HG03060 (cell line): ENCODE results near the gene FZR1.
"Not testable (repeated sequence)": the region's sequence is repeated elsewhere in the genome, so short reads cannot be mapped to it uniquely, and the experiment has no call there.

Experiments
- ATAC-seq: cut with Tn5 transposase; IDR thresholded peaks from one replicate; pipeline ENCODE4 v1.9.1; 2021; ENCODE audit warnings: low read depth, moderate number of reproducible peaks; ENCODE audit not compliant: unreplicated experiment

Gene FZR1

GRCh38 chr19:3494051-3494450 lies 12.1 kb upstream of the FZR1 start:
- ATAC-seq, result no peak

GRCh38 chr19:3494559-3494958 lies 11.6 kb upstream of the FZR1 start:
- no peak for ATAC-seq

GRCh38 chr19:3496392-3497273 lies 9.5 kb upstream of the FZR1 start:
- ATAC-seq, result no peak

GRCh38 chr19:3497757-3498520 lies 8.2 kb upstream of the FZR1 start:
- ATAC-seq, result no peak

GRCh38 chr19:3499738-3500428 lies 6.2 kb upstream of the FZR1 start:
- no peak for ATAC-seq

- peak; percentile 80 for ATAC-seq
Observed at GRCh38 chr19:3500429-3501101, 5.5 kb upstream of the FZR1 start, which contains the start of gene DOHH. DOHH (minus strand) TSS chr19:3500674; CDS start chr19:3496814, 3,860 bp downstream.

- no peak for ATAC-seq
Observed at GRCh38 chr19:3501780-3502179, 4.3 kb upstream of the FZR1 start.

- no peak for ATAC-seq
Observed at GRCh38 chr19:3503036-3503572, 3.0 kb upstream of the FZR1 start.

GRCh38 chr19:3504735-3505134 lies 1.4 kb upstream of the FZR1 start:
- ATAC-seq, result no peak

GRCh38 chr19:3506384-3507340 lies 551 bp downstream of the FZR1 start:
- ATAC-seq, result peak; percentile 6

- no peak for ATAC-seq
Observed at GRCh38 chr19:3507371-3508120, 1.4 kb downstream of the FZR1 start.

GRCh38 chr19:3508121-3508661 lies 2.1 kb downstream of the FZR1 start:
- ATAC-seq, result not testable (repeated sequence)

GRCh38 chr19:3508771-3509535 lies 2.8 kb downstream of the FZR1 start:
- no peak for ATAC-seq

- no peak for ATAC-seq
Observed at GRCh38 chr19:3509566-3509989, 3.5 kb downstream of the FZR1 start.

GRCh38 chr19:3510727-3511126 lies 4.6 kb downstream of the FZR1 start:
- ATAC-seq, result no peak

GRCh38 chr19:3511506-3512251 lies 5.6 kb downstream of the FZR1 start:
- no peak for ATAC-seq
